ENCODE results near the gene PRPS1. TPM values are rescaled to one million over a fixed set of nuclear protein-coding genes. Genes with fewer than 3 reads are reported as not detected.

Gene PRPS1
- total and polyA plus RNA-seq, 2 of the 13 experiments (the other 11 are each of a cell fraction or from before 2014, with no cell fraction given) = 33.7 to 54.4 TPM

GRCh38 chrX:107673933-107674479, 45.7 kb downstream of the PRPS1 start:
- FAIRE-seq = no peak
- 19% methylated on average over 3 of the region's 7 CpGs for WGBS (ENCODE audit: low lambda C conversion rate)
- Histone ChIP-seq H3K9me3 (ENCODE audit: low read length) (no peaks in the 10 kb centered on the region), H3K79me2 (ENCODE audit: insufficient read depth, low read length) (no peaks in the 10 kb centered on the region), H2AFZ (ENCODE audit: low read length) (no peak overlapping the region), H3K27me3 (ENCODE audit: control insufficient read depth in 1 of 2, insufficient read depth in 2 of 2, low read length in 2 of 2) (peaks cover 0 to 3% of the 10 kb centered on the region in 2 experiments; a peak in 2 of 5 replicates), H3K36me3 (replicated peaks in 1 of 2; ENCODE audit: control insufficient read depth in 1 of 2, insufficient read depth in 2 of 2, low read length in 2 of 2) (no peaks in the 10 kb centered on the region), H3K27ac (ENCODE audit: extremely low read length, insufficient read depth, low read length) (no peak overlapping the region), H3K4me3 (replicated peaks in 1 of 3; ENCODE audit: insufficient read depth in 1 of 3, low read depth in 2 of 3, low read length in 3 of 3) (no peak overlapping the region), H3K9ac (ENCODE audit: insufficient read depth, low read depth, low read length) (no peak overlapping the region), H3K4me1 (ENCODE audit: insufficient read depth, low read length) (no peaks in the 10 kb centered on the region), H3K4me2 (ENCODE audit: low read depth, low read length) (no peak overlapping the region), H4K20me1 (ENCODE audit: insufficient read depth, low read length) (no peaks in the 10 kb centered on the region)
- in situ Hi-C loops (cut with HindIII; ENCODE audit: extremely low pct_ligation_motif_present, low pct_unique_long_range_greater_than_20kb) = no loop called here
- intact Hi-C loops (cut with micrococcal nuclease; ENCODE audit: unreplicated experiment) = loop anchor here (5.0 kb wide), 1 partner anchor 43 kb away; no protein-coding TSS in a partner anchor
- peak; percentile 61; the same call in 2 of the 3 replicates for ATAC-seq
- BruUV-seq (replicated peaks) = no TSS peak
- ChIA-PET CTCF (ENCODE audit: low intra/inter-chr PET ratio, low total read pairs) (no interaction called here), POLR2A (no interaction called here)
- DNase-seq (ENCODE audit: low spot score) = no peak
- TF ChIP-seq KLF15 (CRISPR knock-in tag; IDR thresholded peaks at IDR 0.05; ENCODE audit: borderline replicate concordance) = no peak
- no peak for TF ChIP-seq ZNF549 (CRISPR knock-in tag; IDR thresholded peaks at IDR 0.05)
- TF ChIP-seq SKIL (CRISPR knock-in tag; IDR thresholded peaks at IDR 0.05; ENCODE audit: borderline replicate concordance) = no peak
- TF ChIP-seq ZMAT3 (CRISPR knock-in tag; conservative IDR thresholded peaks at IDR 0.05) = no peak
- TF ChIP-seq SMAD9 (CRISPR knock-in tag; IDR thresholded peaks at IDR 0.05) = no peak
- no peak for TF ChIP-seq AGO1 (IDR thresholded peaks at IDR 0.05; ENCODE audit: low read depth, low read length, poor library complexity, severe bottlenecking)
- TF ChIP-seq KDM2A (CRISPR knock-in tag; IDR thresholded peaks at IDR 0.05; ENCODE audit: borderline replicate concordance, low read depth) = no peak
- TF ChIP-seq RORA (CRISPR knock-in tag; IDR thresholded peaks at IDR 0.05) = no peak
- TF ChIP-seq ZNF644 (CRISPR knock-in tag; IDR thresholded peaks at IDR 0.05; ENCODE audit: low read depth) = no peak
- no peak for TF ChIP-seq ZNF318 (CRISPR knock-in tag; IDR thresholded peaks at IDR 0.05)
- TF ChIP-seq ZNF253 (CRISPR knock-in tag; IDR thresholded peaks at IDR 0.05; ENCODE audit: borderline replicate concordance) = no peak
- TF ChIP-seq ZBTB26 (CRISPR knock-in tag; IDR thresholded peaks at IDR 0.05; ENCODE audit: borderline replicate concordance) = no peak
- no peak for TF ChIP-seq ARNTL (CRISPR knock-in tag; IDR thresholded peaks at IDR 0.05)

All from HepG2 (cell line).